GM19455 (cell line): ENCODE measurements around the gene FHOD1.

Experiments
- ATAC-seq: cut with Tn5 transposase; IDR thresholded peaks from one replicate; pipeline ENCODE4 v1.9.1; 2021; ENCODE audit not compliant: unreplicated experiment

Gene FHOD1

GRCh38 chr16:67193536-67193935, 53.7 kb downstream of the FHOD1 start:
- ATAC-seq = no peak

- ATAC-seq = no peak
Measured at GRCh38 chr16:67192781-67193361, 54.4 kb downstream of the FHOD1 start.

GRCh38 chr16:67191995-67192681, 55.1 kb downstream of the FHOD1 start, which contains the start of gene E2F4:
TSS of gene E2F4 (plus strand) at chr16:67192155. CDS start at chr16:67192228, 73 bp downstream.
- peak; percentile 77 for ATAC-seq

- ATAC-seq = peak; percentile 9
Measured at GRCh38 chr16:67191411-67191994, 55.8 kb downstream of the FHOD1 start.

- no peak for ATAC-seq
Measured at GRCh38 chr16:67190448-67191399, 56.6 kb downstream of the FHOD1 start.

- no peak for ATAC-seq
Measured at GRCh38 chr16:67190041-67190440, 57.2 kb downstream of the FHOD1 start, which contains the start of gene EXOC3L1. TSS of gene EXOC3L1 (minus strand) at chr16:67190136. CDS start at chr16:67189676, 460 bp downstream.

GRCh38 chr16:67188798-67189197, 58.5 kb downstream of the FHOD1 start:
- no peak for ATAC-seq

GRCh38 chr16:67188323-67188722, 59.0 kb downstream of the FHOD1 start:
- ATAC-seq = no peak

- no peak for ATAC-seq
Measured at GRCh38 chr16:67187175-67187890, 59.9 kb downstream of the FHOD1 start.

GRCh38 chr16:67186550-67186950, 60.7 kb downstream of the FHOD1 start:
- no peak for ATAC-seq

GRCh38 chr16:67185651-67186134, 61.6 kb downstream of the FHOD1 start:
- no peak for ATAC-seq

- no peak for ATAC-seq
Measured at GRCh38 chr16:67184995-67185650, 62.2 kb downstream of the FHOD1 start.

GRCh38 chr16:67184453-67184994, 62.8 kb downstream of the FHOD1 start:
- ATAC-seq = no peak

- ATAC-seq = peak; percentile 88
Measured at GRCh38 chr16:67183627-67184452, 63.4 kb downstream of the FHOD1 start, which contains the start of gene MATCAP1. TSS of gene MATCAP1 (minus strand) at chr16:67183963. CDS start at chr16:67180610, 3,353 bp downstream.

GRCh38 chr16:67183284-67183626, 64.0 kb downstream of the FHOD1 start:
- ATAC-seq = no peak

- ATAC-seq = no peak
Measured at GRCh38 chr16:67182288-67182687, 65.0 kb downstream of the FHOD1 start.

- ATAC-seq = no peak
Measured at GRCh38 chr16:67181346-67181745, 65.9 kb downstream of the FHOD1 start.

GRCh38 chr16:67180166-67180565, 67.1 kb downstream of the FHOD1 start:
- no peak for ATAC-seq
